Left forelimb (tissue), 1 donor: ENCODE results near the gene GCNT3.

Source experiments
- DNase-seq: peaks from one replicate; pipeline ENCODE4 v3.0.0-alpha.2; 2018; ENCODE audit warnings: low spot score

The GCNT3 gene, protein sequence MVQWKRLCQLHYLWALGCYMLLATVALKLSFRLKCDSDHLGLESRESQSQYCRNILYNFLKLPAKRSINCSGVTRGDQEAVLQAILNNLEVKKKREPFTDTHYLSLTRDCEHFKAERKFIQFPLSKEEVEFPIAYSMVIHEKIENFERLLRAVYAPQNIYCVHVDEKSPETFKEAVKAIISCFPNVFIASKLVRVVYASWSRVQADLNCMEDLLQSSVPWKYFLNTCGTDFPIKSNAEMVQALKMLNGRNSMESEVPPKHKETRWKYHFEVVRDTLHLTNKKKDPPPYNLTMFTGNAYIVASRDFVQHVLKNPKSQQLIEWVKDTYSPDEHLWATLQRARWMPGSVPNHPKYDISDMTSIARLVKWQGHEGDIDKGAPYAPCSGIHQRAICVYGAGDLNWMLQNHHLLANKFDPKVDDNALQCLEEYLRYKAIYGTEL

DNA sequence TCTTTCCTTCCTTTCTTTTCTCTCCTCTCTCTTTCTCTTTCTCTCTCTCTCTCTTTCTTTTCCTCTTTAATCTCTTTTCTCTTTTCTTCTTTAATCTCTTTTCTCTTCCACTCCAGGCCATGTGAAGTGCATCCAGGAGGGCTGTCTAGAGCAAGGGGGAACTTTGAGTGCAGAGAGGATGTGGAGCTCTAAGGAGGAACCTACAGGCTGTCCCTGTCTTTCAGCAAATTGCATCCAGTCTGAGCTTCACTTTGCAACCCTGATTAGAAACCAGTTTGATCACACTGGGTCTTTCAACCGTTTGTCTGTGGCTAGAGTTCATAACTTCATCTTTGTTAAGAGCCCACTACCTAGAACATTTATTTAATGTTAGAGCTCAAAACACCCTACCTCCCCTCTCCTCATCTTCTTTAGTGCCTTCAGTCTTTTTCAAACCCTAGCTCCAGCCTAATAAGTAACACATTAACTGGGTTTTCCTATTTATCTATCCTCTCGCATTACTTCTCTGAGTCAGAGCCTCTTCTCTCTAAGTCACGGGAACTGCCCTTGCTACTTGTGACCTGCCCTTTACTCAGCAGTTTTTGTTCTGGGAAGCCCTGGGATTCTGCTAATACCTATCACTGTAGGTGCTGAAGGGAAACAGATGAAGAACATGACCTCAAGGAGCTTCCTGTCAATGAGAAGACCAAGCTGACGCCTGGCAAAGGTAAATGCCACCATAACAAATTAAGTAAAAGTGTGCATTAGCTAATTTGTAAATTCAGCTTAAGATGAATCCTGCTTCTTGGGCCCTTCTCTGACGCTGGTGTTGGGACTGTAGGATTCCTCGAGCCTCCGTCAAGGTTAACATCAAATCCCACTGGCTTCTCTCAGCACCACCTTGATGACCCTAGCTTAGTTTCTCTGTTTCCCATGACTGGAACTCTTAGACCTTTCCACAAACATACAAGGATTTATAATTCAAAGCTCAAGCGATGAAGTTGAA lies at the start of gene GCNT3:
TSS of gene GCNT3 (plus strand) at position 508 of the 985 bp plus-strand sequence. CDS start 6,456 bp downstream, outside the sequence.
- no peak for DNase-seq

DNA sequence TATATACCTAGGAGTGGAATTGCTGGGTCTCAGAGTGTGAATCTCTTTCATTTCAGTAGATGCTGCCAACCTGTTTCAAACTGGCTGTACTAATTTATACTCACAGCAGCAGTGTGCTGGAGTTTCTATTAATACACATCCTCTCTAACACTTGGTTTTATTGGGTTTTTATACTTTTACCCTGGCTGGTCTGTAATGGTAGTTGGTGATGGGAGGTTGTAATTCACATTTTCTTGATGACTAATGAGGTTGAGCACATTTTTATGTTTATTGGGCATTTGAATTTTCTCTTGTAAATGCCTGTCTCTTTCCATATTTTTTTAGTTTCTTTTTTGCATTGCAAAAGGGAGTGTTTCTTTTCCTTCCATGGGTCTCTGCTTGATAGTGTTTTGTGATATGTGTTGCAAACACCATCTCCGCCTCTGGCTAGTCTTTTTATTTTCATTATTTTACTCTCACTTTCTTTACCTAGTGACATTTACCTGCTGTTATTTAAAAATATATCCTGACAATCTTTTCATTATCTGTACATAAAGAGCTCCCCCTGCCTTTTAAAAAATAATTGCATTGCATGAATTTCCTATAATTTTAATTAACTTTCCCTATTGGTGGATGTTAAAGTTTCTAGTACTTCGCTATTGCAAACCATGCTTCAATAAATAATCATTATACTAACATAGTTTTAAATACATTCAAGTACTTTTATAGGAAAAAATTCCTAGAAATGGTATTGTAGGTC lies 49.0 kb upstream of the GCNT3 start:
- no peak for DNase-seq

DNA sequence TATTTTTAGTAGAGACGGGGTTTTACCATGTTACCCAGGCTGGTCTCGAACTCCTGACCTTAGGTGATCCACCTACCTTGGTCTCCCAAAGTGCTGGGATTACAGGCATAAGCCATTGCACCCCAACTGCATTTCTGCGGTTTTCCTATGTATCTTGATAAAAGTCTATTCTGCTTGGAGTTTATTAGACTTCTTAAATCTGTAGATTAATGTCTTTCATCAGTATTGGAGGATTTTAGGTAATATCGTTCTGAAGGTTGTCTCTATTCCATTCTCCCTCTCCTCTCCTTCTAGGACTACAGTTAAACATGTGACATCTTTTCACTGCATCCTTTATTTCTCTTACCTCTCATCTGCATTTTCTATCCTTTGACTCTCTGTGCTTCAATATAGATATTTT lies 46.3 kb upstream of the GCNT3 start:
- DNase-seq, result no peak

DNA sequence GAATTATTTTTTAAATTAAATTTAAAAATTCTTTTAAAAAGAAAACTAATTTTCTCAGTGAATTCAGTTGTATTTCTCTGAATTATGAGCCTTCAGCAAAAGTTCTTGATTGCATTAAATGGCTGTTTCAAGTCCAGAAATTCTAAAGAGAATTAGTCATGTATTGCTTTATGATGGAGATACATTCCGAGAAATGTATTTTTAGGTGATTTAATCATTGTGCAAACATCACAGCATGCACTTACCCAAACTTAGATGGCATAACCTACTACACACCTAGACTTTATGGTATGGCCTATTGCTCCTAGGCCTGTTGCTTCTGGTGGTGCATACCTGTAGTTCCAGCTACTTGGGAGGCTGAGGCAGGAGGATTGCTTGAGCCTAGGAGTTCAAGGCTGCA lies 44.3 kb upstream of the GCNT3 start:
- no peak for DNase-seq

- no peak for DNase-seq
Measured at GRCh38 chr15:59569477-59569876, 42.1 kb upstream of the GCNT3 start.

GRCh38 chr15:59570315-59570714 lies 41.3 kb upstream of the GCNT3 start:
- no peak for DNase-seq

GRCh38 chr15:59571606-59572005 lies 40.0 kb upstream of the GCNT3 start:
- no peak for DNase-seq

- no peak for DNase-seq
Measured at GRCh38 chr15:59583088-59583487, 28.5 kb upstream of the GCNT3 start.

DNA sequence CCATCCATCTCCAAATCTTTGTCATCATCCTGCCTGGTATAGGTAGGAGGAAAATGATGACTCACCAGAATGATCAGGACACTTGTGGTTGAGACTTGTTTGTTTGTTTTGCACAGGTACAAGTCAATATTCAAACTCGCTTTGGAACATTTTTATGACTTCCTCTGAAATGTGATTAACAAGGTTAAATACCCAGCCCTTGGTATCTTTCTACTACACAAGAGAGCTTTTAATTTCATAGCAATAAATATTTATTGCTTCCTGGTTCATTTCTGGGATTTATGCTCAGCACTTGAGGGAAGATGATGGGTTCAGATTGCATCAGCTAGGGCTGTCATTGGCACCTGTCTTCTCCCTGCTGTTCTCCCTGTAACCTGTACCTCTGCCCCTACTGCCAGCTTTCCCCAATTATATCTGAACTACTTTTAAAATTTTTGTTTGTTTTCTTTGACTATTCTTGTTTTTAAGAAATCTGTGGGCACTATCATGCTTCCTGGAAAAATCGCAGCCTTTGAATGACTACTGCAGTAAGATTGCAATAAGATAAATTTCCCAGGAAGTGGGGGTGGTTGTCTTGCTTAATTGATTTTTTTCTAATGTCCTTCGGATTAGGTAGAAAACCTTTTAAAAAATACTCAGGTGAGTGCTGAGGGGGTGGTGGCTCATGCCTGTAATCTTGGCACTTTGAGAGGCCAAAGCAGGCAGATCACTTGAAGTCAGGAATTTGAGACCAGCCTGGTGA lies 24.3 kb upstream of the GCNT3 start:
- no peak for DNase-seq

DNA sequence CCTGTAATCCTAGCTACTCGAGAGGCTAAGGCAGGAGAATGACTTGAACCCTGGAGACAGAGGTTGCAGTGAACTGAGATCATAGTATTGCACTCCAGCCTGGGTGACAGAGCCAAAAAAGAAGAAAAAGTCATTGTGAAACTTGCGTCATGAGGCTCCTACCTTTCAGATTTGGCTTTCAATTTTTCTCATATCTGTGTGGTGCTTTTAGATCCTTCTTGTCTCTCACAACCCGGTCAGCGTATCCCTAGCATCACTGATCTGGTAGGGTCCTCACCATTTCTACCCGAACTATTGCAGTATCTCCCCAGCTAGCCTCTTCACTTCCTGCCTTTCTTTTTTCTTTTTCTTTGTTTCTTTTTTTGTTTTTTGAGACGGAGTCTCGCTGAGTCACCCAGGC lies 21.6 kb upstream of the GCNT3 start:
- DNase-seq, result no peak

DNA sequence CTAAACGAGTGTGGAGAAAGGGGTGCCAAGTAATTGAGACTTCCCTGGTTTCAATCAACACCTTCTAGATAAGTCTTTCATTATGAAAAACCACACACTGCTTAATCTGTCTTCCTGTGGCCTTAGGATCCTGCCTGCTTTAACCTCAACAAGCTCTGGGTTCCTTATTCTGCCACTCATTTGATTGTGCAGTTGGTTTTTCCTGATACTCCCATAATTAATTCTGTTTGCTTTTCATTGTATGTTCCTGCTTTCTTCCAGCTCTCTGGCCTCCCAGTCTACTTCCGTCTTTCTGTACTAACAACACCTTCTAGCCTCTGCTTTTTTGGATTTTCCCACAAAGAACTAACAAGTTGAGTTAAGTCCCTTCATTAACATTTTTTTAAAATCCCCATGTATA lies 20.2 kb upstream of the GCNT3 start:
- DNase-seq, result no peak

DNA sequence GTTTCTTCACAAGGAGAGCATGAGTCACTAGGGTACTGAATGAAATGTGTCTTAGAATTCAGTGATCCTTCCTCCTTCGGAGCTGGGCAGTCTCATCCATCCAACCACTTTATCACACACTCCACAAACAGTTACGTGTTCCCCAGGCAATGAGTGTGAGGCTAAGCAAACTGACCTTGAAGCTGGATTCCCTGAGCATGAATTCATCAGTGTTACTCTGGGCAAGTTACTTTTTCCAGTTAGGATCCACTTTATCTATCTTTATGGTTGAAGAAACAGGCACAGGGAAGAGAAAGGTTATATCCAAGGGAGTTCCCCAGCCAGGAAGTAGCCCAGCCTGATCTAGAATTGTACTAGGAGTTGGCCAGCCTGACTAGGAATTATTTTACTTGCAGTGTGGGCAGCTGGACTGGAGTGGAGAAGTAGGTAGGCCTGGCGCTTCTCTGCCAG lies 17.1 kb upstream of the GCNT3 start:
- DNase-seq, result no peak

- no peak for DNase-seq
Measured at GRCh38 chr15:59594991-59595390, 16.6 kb upstream of the GCNT3 start.

DNA sequence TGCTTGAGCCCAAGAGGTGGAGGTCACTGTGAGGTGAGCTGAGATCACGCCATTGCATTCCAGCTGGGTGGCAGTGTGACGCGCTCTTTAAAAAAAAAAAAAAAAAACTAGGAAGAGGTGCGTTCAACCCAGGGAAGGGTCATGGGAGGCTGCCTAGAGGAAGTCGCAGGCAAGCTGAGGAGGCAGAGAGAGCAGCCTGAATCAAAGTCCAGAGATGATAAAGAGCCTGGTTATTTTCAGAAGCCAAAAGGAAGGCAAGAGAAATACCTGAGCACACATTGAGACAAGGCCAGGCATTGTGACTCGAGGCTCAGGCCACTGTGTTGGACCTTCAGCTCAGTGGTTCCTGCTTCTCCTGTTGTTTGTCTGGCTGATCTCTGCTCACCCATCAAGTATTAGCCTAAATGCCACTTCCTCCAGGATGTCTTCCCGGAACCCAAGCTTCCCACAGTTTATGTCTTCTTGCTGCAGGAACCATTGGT lies 16.1 kb upstream of the GCNT3 start:
- DNase-seq, result no peak

- DNase-seq, result no peak
Measured at GRCh38 chr15:59596640-59597039, 14.9 kb upstream of the GCNT3 start.

DNA sequence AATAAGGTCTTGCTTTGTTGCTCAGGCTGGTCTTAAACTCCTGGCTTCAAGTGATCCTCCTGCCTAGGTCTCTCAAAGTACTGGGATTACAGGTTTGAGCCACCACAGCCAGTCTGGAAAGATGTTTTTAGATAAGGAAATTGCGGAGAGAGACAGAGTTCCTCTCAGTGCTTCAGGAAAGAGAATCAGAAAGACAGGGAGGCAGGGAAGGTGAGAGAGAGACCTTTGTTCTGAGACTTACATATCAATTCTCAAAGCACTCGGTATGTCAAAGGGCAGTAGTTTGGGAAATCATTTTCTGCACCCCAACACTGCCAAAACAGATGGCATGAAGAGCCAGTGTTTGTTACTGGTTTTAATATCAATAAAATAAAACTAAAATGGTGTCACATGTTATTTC lies 13.1 kb upstream of the GCNT3 start:
- no peak for DNase-seq

DNA sequence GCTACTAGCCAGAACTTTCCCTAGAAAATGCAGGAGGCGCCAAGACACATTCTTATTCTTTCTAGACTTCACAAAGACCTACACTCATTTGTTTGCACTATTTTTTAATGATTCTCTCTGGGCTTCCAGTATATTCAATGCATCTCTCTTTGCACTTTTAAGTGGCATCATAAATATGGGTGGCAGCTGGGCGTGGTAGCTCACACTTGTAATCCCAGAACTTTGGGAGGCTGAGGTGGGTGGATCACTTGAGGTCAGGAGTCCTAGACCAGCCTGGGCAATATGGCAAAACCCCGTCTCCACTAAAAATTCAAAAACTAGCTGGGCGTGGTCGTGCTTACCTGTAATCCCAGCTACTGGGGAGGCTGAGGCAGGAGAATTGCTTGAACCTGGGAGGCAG lies 5.6 kb upstream of the GCNT3 start:
- DNase-seq, result no peak

DNA sequence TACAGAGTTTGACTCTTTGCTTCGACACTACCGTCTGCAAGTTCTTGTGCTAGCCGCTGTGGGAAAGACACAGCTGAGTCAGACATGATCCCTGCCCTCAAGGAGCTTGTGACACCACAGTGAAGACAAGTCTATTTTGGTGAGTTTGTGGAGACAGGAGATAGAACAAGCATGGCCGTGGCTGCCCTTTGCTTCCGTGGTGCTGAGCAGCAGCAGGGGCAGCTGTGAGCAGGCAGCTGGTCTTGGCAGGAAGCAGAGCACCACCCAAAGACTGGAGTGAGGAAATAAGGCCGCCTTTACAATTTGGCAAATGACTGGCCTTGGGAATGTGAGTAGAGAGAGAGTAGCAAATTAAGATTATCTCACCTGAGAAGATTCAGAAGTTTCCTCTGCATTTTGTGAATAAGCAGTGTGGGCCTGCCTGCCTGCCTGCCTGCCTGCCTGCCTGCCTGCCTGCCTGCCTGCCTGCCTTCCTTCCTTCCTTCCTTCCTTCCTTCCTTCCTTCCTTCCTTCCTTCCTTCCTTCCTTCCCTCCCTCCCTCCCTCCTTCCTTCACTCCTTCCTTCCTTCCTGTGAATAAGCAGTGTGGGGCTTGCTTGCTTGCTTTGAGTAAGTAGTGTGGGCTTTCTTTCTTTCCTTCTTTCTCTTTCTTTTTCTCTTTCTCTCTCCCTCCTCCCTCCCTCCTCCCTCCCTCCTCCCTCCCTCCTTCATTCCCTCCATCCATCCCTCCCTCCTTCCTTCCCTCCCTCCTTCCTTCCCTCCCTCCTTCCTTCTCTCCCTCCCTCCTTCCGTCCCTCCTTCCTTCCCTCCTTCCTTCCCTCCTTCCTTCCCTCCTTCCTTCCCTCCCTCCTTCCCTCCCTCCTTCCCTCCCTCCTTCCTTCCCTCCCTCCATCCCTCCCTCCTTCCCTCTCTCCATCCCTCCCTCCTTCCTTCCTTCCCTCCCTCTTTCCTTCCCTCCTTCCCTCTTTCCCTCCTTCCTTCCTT lies 1.6 kb upstream of the GCNT3 start:
- no peak for DNase-seq

DNA sequence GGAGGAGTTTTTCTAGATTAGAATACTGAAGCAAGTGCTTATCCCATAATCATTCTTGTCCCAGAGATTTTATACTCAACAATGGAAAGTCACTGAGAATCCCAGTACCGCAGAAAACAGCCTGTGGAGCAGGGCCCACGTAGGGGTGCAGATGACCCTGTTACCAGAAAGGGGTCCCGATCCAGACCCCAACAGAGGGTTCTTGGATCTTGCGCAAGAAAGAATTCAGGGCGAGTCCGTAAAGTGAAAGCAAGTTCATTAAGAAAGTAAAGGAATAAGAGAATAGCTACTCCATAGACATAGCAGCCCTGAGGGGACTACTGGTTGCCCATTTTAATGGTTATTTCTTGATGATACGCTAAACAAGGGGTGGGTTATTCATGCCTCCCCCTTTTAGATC lies 2.6 kb downstream of the GCNT3 start:
- no peak for DNase-seq

GRCh38 chr15:59615661-59616060 lies 4.1 kb downstream of the GCNT3 start:
- DNase-seq, result no peak
